ENCODE data around the gene DNAH6. TPM values are rescaled to one million over a fixed set of nuclear protein-coding genes. Genes with fewer than 3 reads are reported as not detected.

The DNAH6 gene
- total RNA-seq, 4 donors from 2014 or later: 3.2 to 9.3 (median 6.3) TPM

GRCh38 chr2:84649487-84650142 is 133.3 kb downstream of the DNAH6 start:
- Histone ChIP-seq H3K27me3 (no peaks in the 10 kb centered on the region), H3K4me1 (no peaks in the 10 kb centered on the region), H3K27ac (no peak overlapping the region), H3K36me3 (no peaks in the 10 kb centered on the region), H3K9me3 (no peaks in the 10 kb centered on the region), H3K4me3 (replicated peaks in 1 of 3) (no peak overlapping the region)
- 83 to 87% methylated on average over 2 of the region's 2 CpGs for WGBS, 2 donors
- intact Hi-C loops (cut with DNase I): no loop called here
- TF ChIP-seq CTCF (IDR thresholded peaks at IDR 0.05) (no peak), POLR2A (IDR thresholded peaks at IDR 0.05) (no peak)
- no peak for DNase-seq

GRCh38 chr2:84652431-84652830 is 136.1 kb downstream of the DNAH6 start:
- H3K27me3 ChIP-seq: no peaks in the 10 kb centered on the region
- H3K9me3 ChIP-seq: no peaks in the 10 kb centered on the region
- no peaks in the 10 kb centered on the region for H3K36me3 ChIP-seq
- H3K4me1 ChIP-seq: no peaks in the 10 kb centered on the region
- intact Hi-C loops (cut with DNase I): no loop called here
- no peak overlapping the region for H3K4me3 ChIP-seq (replicated peaks in 1 of 3)
- no peak for DNase-seq
- TF ChIP-seq POLR2A (IDR thresholded peaks at IDR 0.05): no peak
- TF ChIP-seq CTCF (IDR thresholded peaks at IDR 0.05): no peak
- no peak overlapping the region for H3K27ac ChIP-seq
- WGBS, 2 donors: 87 to 88% methylated on average over 1 of the region's 1 CpG

- H3K9me3 ChIP-seq: no peaks in the 10 kb centered on the region
- TF ChIP-seq POLR2A (IDR thresholded peaks at IDR 0.05) (no peak), CTCF (IDR thresholded peaks at IDR 0.05) (no peak)
- H3K4me1 ChIP-seq: no peaks in the 10 kb centered on the region
- H3K4me3 ChIP-seq (replicated peaks in 1 of 3): no peak overlapping the region
- intact Hi-C loops (cut with DNase I): no loop called here
- 94 to 96% methylated on average over 3 of the region's 3 CpGs for WGBS, 2 donors
- H3K27ac ChIP-seq: no peak overlapping the region
- no peaks in the 10 kb centered on the region for H3K27me3 ChIP-seq
- H3K36me3 ChIP-seq: no peaks in the 10 kb centered on the region
- DNase-seq: no peak
These were observed 137.0 kb downstream of the DNAH6 start for GRCh38 chr2:84653302-84653701.

- H3K27me3 ChIP-seq: no peaks in the 10 kb centered on the region
- intact Hi-C loops (cut with DNase I): no loop called here
- no peak overlapping the region for H3K4me3 ChIP-seq (replicated peaks in 1 of 3)
- no peaks in the 10 kb centered on the region for H3K9me3 ChIP-seq
- no peaks in the 10 kb centered on the region for H3K36me3 ChIP-seq
- DNase-seq: no peak
- TF ChIP-seq CTCF (IDR thresholded peaks at IDR 0.05) (no peak), POLR2A (IDR thresholded peaks at IDR 0.05) (no peak)
- WGBS, 2 donors: 90 to 91% methylated on average over 3 of the region's 3 CpGs
- no peak overlapping the region for H3K27ac ChIP-seq
- H3K4me1 ChIP-seq: no peaks in the 10 kb centered on the region
These were observed 138.1 kb downstream of the DNAH6 start for GRCh38 chr2:84654414-84654813.

GRCh38 chr2:84669122-84669521 is 152.8 kb downstream of the DNAH6 start:
- 94 to 97% methylated on average over 5 of the region's 5 CpGs for WGBS, 2 donors
- no peak for DNase-seq
- TF ChIP-seq CTCF (IDR thresholded peaks at IDR 0.05) (no peak), POLR2A (IDR thresholded peaks at IDR 0.05) (no peak)
- no peak overlapping the region for H3K27ac ChIP-seq
- intact Hi-C loops (cut with DNase I): no loop called here
- no peaks in the 10 kb centered on the region for H3K9me3 ChIP-seq
- no peaks in the 10 kb centered on the region for H3K27me3 ChIP-seq
- no peaks in the 10 kb centered on the region for H3K4me1 ChIP-seq
- H3K4me3 ChIP-seq (replicated peaks in 1 of 3): no peak overlapping the region
- no peaks in the 10 kb centered on the region for H3K36me3 ChIP-seq
